Measurements from ENCODE around the gene METAP1D.

Gene METAP1D

DNA sequence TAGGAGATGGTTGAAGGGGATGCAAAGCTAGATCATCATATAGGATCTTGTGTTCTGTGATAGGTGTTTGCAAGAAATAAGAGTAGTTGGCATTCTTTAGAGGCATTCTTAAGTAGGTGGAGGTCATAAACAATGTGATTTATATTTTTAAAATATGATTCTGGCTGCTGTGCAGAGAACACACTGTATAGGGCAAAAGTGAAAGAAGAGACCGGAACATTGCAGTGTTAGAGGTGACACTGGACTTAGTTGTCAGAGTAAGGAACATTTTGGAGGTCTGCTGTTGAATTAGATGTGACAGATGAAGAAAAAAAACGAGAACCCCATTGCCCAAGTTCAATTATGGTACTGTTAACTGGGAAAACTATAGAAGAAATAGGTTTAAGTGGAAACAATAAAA, 39.8 kb upstream of the METAP1D start:
- H3F3A ChIP-seq (ENCODE audit: insufficient read depth): no peaks in the 10 kb centered on the region
- H3K9me2 ChIP-seq (replicated peaks; ENCODE audit: insufficient read depth, low read length): no peaks in the 10 kb centered on the region
- H3K27me3 ChIP-seq (ENCODE audit: low read length): no peaks in the 10 kb centered on the region
- H4K20me1 ChIP-seq (ENCODE audit: low read depth, low read length): no peaks in the 10 kb centered on the region
- no peak overlapping the region for H3K9ac ChIP-seq (ENCODE audit: low read length)
- no peak for TF ChIP-seq EZH2phosphoT487 (conservative IDR thresholded peaks at IDR 0.05; ENCODE audit: low read length)
- TF ChIP-seq, protein P1, sequence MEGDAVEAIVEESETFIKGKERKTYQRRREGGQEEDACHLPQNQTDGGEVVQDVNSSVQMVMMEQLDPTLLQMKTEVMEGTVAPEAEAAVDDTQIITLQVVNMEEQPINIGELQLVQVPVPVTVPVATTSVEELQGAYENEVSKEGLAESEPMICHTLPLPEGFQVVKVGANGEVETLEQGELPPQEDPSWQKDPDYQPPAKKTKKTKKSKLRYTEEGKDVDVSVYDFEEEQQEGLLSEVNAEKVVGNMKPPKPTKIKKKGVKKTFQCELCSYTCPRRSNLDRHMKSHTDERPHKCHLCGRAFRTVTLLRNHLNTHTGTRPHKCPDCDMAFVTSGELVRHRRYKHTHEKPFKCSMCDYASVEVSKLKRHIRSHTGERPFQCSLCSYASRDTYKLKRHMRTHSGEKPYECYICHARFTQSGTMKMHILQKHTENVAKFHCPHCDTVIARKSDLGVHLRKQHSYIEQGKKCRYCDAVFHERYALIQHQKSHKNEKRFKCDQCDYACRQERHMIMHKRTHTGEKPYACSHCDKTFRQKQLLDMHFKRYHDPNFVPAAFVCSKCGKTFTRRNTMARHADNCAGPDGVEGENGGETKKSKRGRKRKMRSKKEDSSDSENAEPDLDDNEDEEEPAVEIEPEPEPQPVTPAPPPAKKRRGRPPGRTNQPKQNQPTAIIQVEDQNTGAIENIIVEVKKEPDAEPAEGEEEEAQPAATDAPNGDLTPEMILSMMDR (IDR thresholded peaks at IDR 0.05; ENCODE audit: insufficient read depth, low read length, poor library complexity, severe bottlenecking): no peak
- peaks cover 5% of the 10 kb centered on the region; the same call in 1 of the 2 replicates for H3K79me2 ChIP-seq (ENCODE audit: insufficient read depth, low read length)
- no peaks in the 10 kb centered on the region for H3K9me3 ChIP-seq (ENCODE audit: insufficient read depth, low read length)
- no peak overlapping the region for H3K4me3 ChIP-seq (ENCODE audit: insufficient read depth, low read length, poor library complexity, severe bottlenecking)
- no peak overlapping the region for H2AFZ ChIP-seq (ENCODE audit: low read depth, low read length, severe bottlenecking)
- no peak overlapping the region for H3K27ac ChIP-seq (ENCODE audit: low read depth, low read length)
- peaks cover 9% of the 10 kb centered on the region; the same call in 1 of the 2 replicates for H3K36me3 ChIP-seq (ENCODE audit: low read length)
- no peak overlapping the region for H3K4me2 ChIP-seq (ENCODE audit: low read depth, low read length, poor library complexity, severe bottlenecking)

DNA sequence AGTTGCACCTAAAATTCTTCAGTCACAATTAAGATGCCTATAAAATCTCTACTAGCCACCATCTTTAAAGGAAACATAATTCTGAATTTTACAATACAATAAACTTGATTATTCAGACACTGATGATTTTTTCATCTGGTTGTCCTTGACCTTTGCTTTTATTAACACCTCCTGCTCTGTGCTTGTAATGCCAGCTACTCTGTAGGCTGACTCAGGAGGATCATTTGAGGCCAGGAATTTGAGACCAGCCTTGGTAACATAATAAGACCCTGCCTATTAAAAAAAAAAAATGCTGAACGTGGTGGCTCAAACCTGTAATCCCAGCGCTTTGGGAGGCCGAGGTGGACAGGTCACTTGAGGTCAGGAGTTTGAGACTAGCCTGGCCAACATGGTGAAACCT, 39.2 kb upstream of the METAP1D start:
- H2AFZ ChIP-seq (ENCODE audit: low read depth, low read length, severe bottlenecking): no peak overlapping the region
- H3K4me2 ChIP-seq (ENCODE audit: low read depth, low read length, poor library complexity, severe bottlenecking): no peak overlapping the region
- no peaks in the 10 kb centered on the region for H3K9me2 ChIP-seq (replicated peaks; ENCODE audit: insufficient read depth, low read length)
- H3K27ac ChIP-seq (ENCODE audit: low read depth, low read length): no peak overlapping the region
- H3K9ac ChIP-seq (ENCODE audit: low read length): no peak overlapping the region
- H4K20me1 ChIP-seq (ENCODE audit: low read depth, low read length): no peaks in the 10 kb centered on the region
- no peaks in the 10 kb centered on the region for H3F3A ChIP-seq (ENCODE audit: insufficient read depth)
- TF ChIP-seq EZH2phosphoT487 (conservative IDR thresholded peaks at IDR 0.05; ENCODE audit: low read length): no peak
- TF ChIP-seq, protein P1 (IDR thresholded peaks at IDR 0.05; ENCODE audit: insufficient read depth, low read length, poor library complexity, severe bottlenecking): no peak
- H3K4me3 ChIP-seq (ENCODE audit: insufficient read depth, low read length, poor library complexity, severe bottlenecking): no peak overlapping the region
- H3K79me2 ChIP-seq (ENCODE audit: insufficient read depth, low read length): peaks cover 5% of the 10 kb centered on the region; the same call in 1 of the 2 replicates
- no peaks in the 10 kb centered on the region for H3K27me3 ChIP-seq (ENCODE audit: low read length)
- H3K9me3 ChIP-seq (ENCODE audit: insufficient read depth, low read length): no peaks in the 10 kb centered on the region
- peaks cover 9% of the 10 kb centered on the region; the same call in 1 of the 2 replicates for H3K36me3 ChIP-seq (ENCODE audit: low read length)

DNA sequence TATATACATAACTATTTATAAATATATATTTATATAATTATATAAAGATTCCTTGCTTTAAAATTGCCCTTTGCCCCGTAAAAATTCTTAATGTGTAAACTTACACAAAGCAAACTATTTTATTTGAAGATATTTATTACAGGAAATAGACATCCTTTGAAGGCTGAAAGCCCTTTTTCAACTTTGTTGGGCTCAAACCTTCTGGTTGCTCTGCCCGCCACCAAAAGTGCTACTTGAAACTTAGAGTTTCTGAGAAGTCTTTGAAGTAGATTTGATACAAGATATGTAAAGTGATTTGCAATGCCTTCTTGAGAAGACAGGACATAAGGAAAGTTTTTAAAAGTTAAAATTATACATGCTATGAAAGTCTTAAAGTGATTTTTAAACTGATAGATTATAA, 36.6 kb upstream of the METAP1D start:
- Histone ChIP-seq H4K20me1 (ENCODE audit: low read depth, low read length) (no peaks in the 10 kb centered on the region), H3K27me3 (ENCODE audit: low read length) (no peaks in the 10 kb centered on the region), H3K9ac (ENCODE audit: low read length) (no peak overlapping the region), H3K79me2 (ENCODE audit: insufficient read depth, low read length) (peaks cover 5% of the 10 kb centered on the region; the same call in 1 of the 2 replicates), H3K4me3 (ENCODE audit: insufficient read depth, low read length, poor library complexity, severe bottlenecking) (no peak overlapping the region), H3K9me3 (ENCODE audit: insufficient read depth, low read length) (no peaks in the 10 kb centered on the region), H2AFZ (ENCODE audit: low read depth, low read length, severe bottlenecking) (no peak overlapping the region), H3K36me3 (ENCODE audit: low read length) (peaks cover 21% of the 10 kb centered on the region; the same call in 1 of the 2 replicates), H3F3A (ENCODE audit: insufficient read depth) (no peaks in the 10 kb centered on the region), H3K9me2 (replicated peaks; ENCODE audit: insufficient read depth, low read length) (no peaks in the 10 kb centered on the region), H3K27ac (ENCODE audit: low read depth, low read length) (no peak overlapping the region), H3K4me2 (ENCODE audit: low read depth, low read length, poor library complexity, severe bottlenecking) (no peak overlapping the region)
- TF ChIP-seq, protein P1 (IDR thresholded peaks at IDR 0.05; ENCODE audit: insufficient read depth, low read length, poor library complexity, severe bottlenecking): no peak
- no peak for TF ChIP-seq EZH2phosphoT487 (conservative IDR thresholded peaks at IDR 0.05; ENCODE audit: low read length)
